Panc1 (cell line): ENCODE results near the gene SLC25A39. TPM values are rescaled to one million over a fixed set of nuclear protein-coding genes. Genes with fewer than 3 reads are reported as not detected.
A peak's percentile ranks its signal among the peaks of the same experiment; 100 is the strongest.

ENCODE experiments used
- ATAC-seq: fragments of 200-7000 bp; cut with Tn5 transposase; 2 replicates; pipeline ENCODE4 v1.9.1; 2020; ENCODE audit warnings: mild to moderate bottlenecking, moderate library complexity
- BruUV-seq: library from RNA; stranded (reverse); fragments of 400-500 nt; replicated peaks from 2 replicates; lab custom pipeline; 2021; lab: Mats Ljungman, UMichigan
- CTCF ChIA-PET: fragments of 300-600 bp; sonication (Branson Sonifier 250); formaldehyde crosslinking; loops from one replicate; lab custom pipeline; 2022; ENCODE audit warnings: antibody characterized with exemption; lab: Charles Lee
- POLR2A ChIA-PET: fragments of 300-600 bp; sonication (Branson Sonifier 250); formaldehyde crosslinking; loops from one replicate; lab custom pipeline; 2022; ENCODE audit warnings: antibody characterized with exemption; lab: Charles Lee
- DNase-seq: peaks from one replicate; pipeline ENCODE4 v3.0.0-alpha.2; 2010; ENCODE audit warnings: low read depth, low spot score
- H3K27ac ChIP-seq: 2 replicates; pipeline ENCODE4 v1.5.1; 2011; ENCODE audit warnings: mild to moderate bottlenecking, low read length, inconsistent platforms
- H3K27me3 ChIP-seq: fragments of 200-500 bp; sonication (Bioruptor generic); 2 replicates; pipeline ENCODE4 v1.6.0; 2014; ENCODE audit warnings: low read length, inconsistent platforms; ENCODE audit not compliant: control insufficient read depth, insufficient read depth
- H3K36me3 ChIP-seq: fragments of 200-500 bp; sonication (Bioruptor generic); 2 replicates; pipeline ENCODE4 v1.5.1; 2014; ENCODE audit warnings: inconsistent platforms, mild to moderate bottlenecking, low read length, moderate library complexity; ENCODE audit not compliant: control insufficient read depth, insufficient read depth
- H3K4me1 ChIP-seq: 2 replicates; pipeline ENCODE4 v1.5.1; 2011; ENCODE audit warnings: inconsistent platforms, mild to moderate bottlenecking, low read length, moderate library complexity; ENCODE audit not compliant: control insufficient read depth, insufficient read depth
- H3K4me3 ChIP-seq, 2 experiments: 2 replicates each; pipeline ENCODE4 v1.5.1; 2011 to 2012; ENCODE audit warnings: low read depth in 2 of 2, low read length in 2 of 2, mild to moderate bottlenecking in 2 of 2, inconsistent platforms in 1 of 2, moderate library complexity in 1 of 2
- H3K9me3 ChIP-seq: fragments of 200-500 bp; sonication (Bioruptor generic); 2 replicates; pipeline ENCODE4 v1.5.1; 2014; ENCODE audit warnings: low read depth, mild to moderate bottlenecking, inconsistent platforms, low read length, moderate library complexity; ENCODE audit not compliant: control insufficient read depth, insufficient read depth
- POLR2AphosphoS5 ChIP-seq: IDR thresholded peaks from 2 replicates; pipeline ENCODE4 v1.6.1; 2012; ENCODE audit warnings: mild to moderate bottlenecking, low read depth, low read length, moderate library complexity
- SIN3A ChIP-seq: IDR thresholded peaks from 2 replicates; pipeline ENCODE4 v1.6.1; 2012; ENCODE audit warnings: low read depth, mild to moderate bottlenecking, low read length, moderate library complexity, borderline replicate concordance; ENCODE audit not compliant: insufficient read depth
- TCF7L2 ChIP-seq: IDR thresholded peaks from 2 replicates; pipeline ENCODE4 v1.6.1; 2011; ENCODE audit warnings: mild to moderate bottlenecking, low read depth, low read length, inconsistent platforms
- in situ Hi-C: cut with HindIII; loops from 2 replicates; pipeline ENCODE4 v1.10.0; 2016; ENCODE audit warnings: low sequenced_read_pairs, low pct_unique_long_range_greater_than_20kb
- intact Hi-C: fragments of 100-400 bp; cut with micrococcal nuclease; formaldehyde crosslinking; loops from one replicate; pipeline ENCODE4 v1.10.0; 2022; ENCODE audit not compliant: unreplicated experiment
- total RNA-seq: library from RNA; stranded (reverse); gene quantifications from one replicate; pipeline ENCODE4 v1.2.1, GENCODE V29; 2021; ENCODE audit not compliant: unreplicated experiment
- TF ChIP-seq, protein P1 (sequence below): fragments of 450-650 bp; IDR thresholded peaks from 2 replicates; pipeline ENCODE4 v1.5.1; 2017; ENCODE audit warnings: mild to moderate bottlenecking
- TF ChIP-seq, protein P2 (sequence below), 2 experiments: IDR thresholded peaks; 2 replicates each; pipeline ENCODE4 v1.6.1; 2011 to 2012; ENCODE audit warnings: low read depth in 2 of 2, control low read depth in 1 of 2, low read length in 1 of 2, mild to moderate bottlenecking in 1 of 2, moderate library complexity in 1 of 2; ENCODE audit not compliant: insufficient read depth in 1 of 2

SLC25A39 gene
- total RNA-seq, 1 experiment from 2014 or later, result 138 TPM

DNA sequence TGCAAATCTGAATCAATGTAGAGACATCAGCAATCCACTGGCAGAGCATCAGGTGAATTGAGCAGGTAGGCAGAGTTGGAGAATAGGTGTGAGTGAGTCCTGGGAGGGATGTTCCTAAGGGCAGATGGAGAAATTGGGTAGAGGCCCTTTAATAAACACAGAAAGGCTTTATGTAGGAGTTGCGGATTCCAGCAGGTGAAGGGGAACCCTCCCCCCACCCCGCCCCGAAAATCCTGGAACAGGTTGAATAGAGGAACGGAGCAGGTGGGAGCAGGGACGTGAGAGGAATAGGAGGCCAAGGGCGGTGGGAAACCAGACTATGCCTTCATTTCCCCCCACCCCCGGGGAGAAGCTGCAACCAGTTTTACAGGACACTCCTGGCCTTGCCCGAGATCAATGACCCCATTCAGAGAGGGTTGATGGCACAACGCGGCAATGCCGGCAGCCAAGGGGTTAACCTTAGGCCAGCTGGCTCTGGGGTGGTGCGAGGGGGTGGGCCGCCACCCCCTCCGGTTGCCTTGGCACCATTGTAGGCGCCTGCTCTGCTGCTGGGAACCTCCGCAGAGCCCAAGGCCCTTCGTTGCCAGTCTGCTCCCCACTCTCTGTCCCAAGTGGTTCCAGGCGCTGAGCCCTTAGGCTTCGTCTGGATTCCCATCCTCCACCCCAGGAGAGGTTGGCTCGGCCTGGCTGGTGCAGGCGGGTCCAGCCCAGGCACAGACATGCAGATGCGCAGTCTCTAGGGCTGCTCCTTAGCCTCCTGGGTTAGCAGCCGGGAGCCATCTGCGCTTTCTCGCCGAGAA is 17.0 kb downstream of the SLC25A39 start:
- Histone ChIP-seq H3K9me3 (no peaks in the 10 kb centered on the region), H3K27me3 (no peaks in the 10 kb centered on the region), H3K36me3 (no peaks in the 10 kb centered on the region), H3K4me3 (peak overlapping the region; percentile 37 to 47), H3K4me1 (peaks cover 4% of the 10 kb centered on the region), H3K27ac (no peak overlapping the region)
- POLR2A ChIA-PET, result interaction anchor here (0.6 kb wide), 1 partner anchor 834 kb away, joined by 3 read pairs; no protein-coding TSS in a partner anchor
- in situ Hi-C loops, result no loop called here
- ATAC-seq (peak; percentile 87), DNase-seq (no peak)
- BruUV-seq, result no TSS peak
- CTCF ChIA-PET, result no interaction called here
- no peak for TF ChIP-seq POLR2AphosphoS5
- TF ChIP-seq, protein P1, sequence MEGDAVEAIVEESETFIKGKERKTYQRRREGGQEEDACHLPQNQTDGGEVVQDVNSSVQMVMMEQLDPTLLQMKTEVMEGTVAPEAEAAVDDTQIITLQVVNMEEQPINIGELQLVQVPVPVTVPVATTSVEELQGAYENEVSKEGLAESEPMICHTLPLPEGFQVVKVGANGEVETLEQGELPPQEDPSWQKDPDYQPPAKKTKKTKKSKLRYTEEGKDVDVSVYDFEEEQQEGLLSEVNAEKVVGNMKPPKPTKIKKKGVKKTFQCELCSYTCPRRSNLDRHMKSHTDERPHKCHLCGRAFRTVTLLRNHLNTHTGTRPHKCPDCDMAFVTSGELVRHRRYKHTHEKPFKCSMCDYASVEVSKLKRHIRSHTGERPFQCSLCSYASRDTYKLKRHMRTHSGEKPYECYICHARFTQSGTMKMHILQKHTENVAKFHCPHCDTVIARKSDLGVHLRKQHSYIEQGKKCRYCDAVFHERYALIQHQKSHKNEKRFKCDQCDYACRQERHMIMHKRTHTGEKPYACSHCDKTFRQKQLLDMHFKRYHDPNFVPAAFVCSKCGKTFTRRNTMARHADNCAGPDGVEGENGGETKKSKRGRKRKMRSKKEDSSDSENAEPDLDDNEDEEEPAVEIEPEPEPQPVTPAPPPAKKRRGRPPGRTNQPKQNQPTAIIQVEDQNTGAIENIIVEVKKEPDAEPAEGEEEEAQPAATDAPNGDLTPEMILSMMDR, result no peak
- no peak for TF ChIP-seq SIN3A
- TF ChIP-seq, protein P2, sequence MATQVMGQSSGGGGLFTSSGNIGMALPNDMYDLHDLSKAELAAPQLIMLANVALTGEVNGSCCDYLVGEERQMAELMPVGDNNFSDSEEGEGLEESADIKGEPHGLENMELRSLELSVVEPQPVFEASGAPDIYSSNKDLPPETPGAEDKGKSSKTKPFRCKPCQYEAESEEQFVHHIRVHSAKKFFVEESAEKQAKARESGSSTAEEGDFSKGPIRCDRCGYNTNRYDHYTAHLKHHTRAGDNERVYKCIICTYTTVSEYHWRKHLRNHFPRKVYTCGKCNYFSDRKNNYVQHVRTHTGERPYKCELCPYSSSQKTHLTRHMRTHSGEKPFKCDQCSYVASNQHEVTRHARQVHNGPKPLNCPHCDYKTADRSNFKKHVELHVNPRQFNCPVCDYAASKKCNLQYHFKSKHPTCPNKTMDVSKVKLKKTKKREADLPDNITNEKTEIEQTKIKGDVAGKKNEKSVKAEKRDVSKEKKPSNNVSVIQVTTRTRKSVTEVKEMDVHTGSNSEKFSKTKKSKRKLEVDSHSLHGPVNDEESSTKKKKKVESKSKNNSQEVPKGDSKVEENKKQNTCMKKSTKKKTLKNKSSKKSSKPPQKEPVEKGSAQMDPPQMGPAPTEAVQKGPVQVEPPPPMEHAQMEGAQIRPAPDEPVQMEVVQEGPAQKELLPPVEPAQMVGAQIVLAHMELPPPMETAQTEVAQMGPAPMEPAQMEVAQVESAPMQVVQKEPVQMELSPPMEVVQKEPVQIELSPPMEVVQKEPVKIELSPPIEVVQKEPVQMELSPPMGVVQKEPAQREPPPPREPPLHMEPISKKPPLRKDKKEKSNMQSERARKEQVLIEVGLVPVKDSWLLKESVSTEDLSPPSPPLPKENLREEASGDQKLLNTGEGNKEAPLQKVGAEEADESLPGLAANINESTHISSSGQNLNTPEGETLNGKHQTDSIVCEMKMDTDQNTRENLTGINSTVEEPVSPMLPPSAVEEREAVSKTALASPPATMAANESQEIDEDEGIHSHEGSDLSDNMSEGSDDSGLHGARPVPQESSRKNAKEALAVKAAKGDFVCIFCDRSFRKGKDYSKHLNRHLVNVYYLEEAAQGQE (IDR thresholded peaks at IDR 0.05; ENCODE audit: insufficient read depth in 1 of 2, low read depth in 2 of 2, low read length in 1 of 2), result 0 out of 4 replicates have a peak, but pooled peaks of 1 of the 2 experiments have one; percentile 20
- intact Hi-C loops, result no loop called here

DNA sequence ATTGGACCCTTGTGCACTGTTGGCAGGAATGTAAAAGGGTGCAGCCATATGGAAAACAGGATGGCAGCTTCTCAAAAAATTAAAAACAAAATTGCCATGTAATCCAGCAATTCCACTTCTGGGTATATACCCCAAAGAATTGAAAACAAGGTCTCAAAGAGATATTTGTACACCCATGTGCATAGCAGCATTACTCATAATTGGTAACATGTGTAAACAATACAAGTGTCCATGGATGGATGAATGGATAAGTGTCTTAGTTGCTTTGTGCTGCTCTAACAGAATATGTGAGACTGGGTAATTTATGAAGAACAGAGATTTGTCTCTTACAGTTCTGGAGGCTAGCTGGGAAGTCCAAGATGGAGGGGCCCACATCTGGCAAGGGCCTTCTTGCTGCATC is 20.0 kb downstream of the SLC25A39 start:
- Histone ChIP-seq H3K27me3 (no peaks in the 10 kb centered on the region), H3K4me1 (peaks cover 4% of the 10 kb centered on the region), H3K9me3 (no peaks in the 10 kb centered on the region), H3K27ac (no peak overlapping the region), H3K4me3 (no peak overlapping the region), H3K36me3 (no peaks in the 10 kb centered on the region)
- ChIA-PET POLR2A (interaction anchor here (0.6 kb wide), 1 partner anchor 84 kb away, joined by 3 read pairs; no protein-coding TSS in a partner anchor), CTCF (no interaction called here)
- no peak for ATAC-seq
- TF ChIP-seq TCF7L2 (no peak), POLR2AphosphoS5 (no peak), SIN3A (no peak)
- TF ChIP-seq, protein P2 (IDR thresholded peaks at IDR 0.05; ENCODE audit: insufficient read depth in 1 of 2, low read depth in 2 of 2, low read length in 1 of 2), result no peak
- TF ChIP-seq, protein P1, result no peak
- in situ Hi-C loops (no loop called here), intact Hi-C loops (no loop called here)
- DNase-seq, result no peak
- BruUV-seq, result no TSS peak
